DMS79 (cell line): ENCODE results near the gene CDKAL1.
"Not testable (repeated sequence)": the region's sequence is repeated elsewhere in the genome, so short reads cannot be mapped to it uniquely, and the experiment has no call there.

Experiments used
- DNase-seq: peaks from one replicate; lab custom pipeline; 2025; lab: John Stamatoyannopoulos, UW

CDKAL1 gene

GRCh38 chr6:21026576-21027273 lies 492.5 kb downstream of the CDKAL1 start:
- no peak for DNase-seq

GRCh38 chr6:21027507-21027906 lies 493.2 kb downstream of the CDKAL1 start:
- DNase-seq: no peak

- DNase-seq: no peak
Measured at GRCh38 chr6:21031182-21031581, 496.9 kb downstream of the CDKAL1 start.

- no peak for DNase-seq
Measured at GRCh38 chr6:21033084-21033483, 498.8 kb downstream of the CDKAL1 start.

- DNase-seq: no peak
Measured at GRCh38 chr6:21033575-21034026, 499.3 kb downstream of the CDKAL1 start.

- no peak for DNase-seq
Measured at GRCh38 chr6:21034345-21034744, 500.1 kb downstream of the CDKAL1 start.

GRCh38 chr6:21037453-21037852 lies 503.2 kb downstream of the CDKAL1 start:
- no peak for DNase-seq

- DNase-seq: no peak
Measured at GRCh38 chr6:21039926-21040325, 505.7 kb downstream of the CDKAL1 start.

- no peak for DNase-seq
Measured at GRCh38 chr6:21045135-21045700, 511.0 kb downstream of the CDKAL1 start.

- DNase-seq: no peak
Measured at GRCh38 chr6:21046276-21046675, 512.0 kb downstream of the CDKAL1 start.

GRCh38 chr6:21048047-21048446 lies 513.8 kb downstream of the CDKAL1 start:
- DNase-seq: no peak

- DNase-seq: no peak
Measured at GRCh38 chr6:21049148-21049547, 514.9 kb downstream of the CDKAL1 start.

- no peak for DNase-seq
Measured at GRCh38 chr6:21049572-21049971, 515.3 kb downstream of the CDKAL1 start.

GRCh38 chr6:21050935-21051334 lies 516.7 kb downstream of the CDKAL1 start:
- DNase-seq: no peak

GRCh38 chr6:21051777-21052176 lies 517.5 kb downstream of the CDKAL1 start:
- no peak for DNase-seq

GRCh38 chr6:21053612-21054011 lies 519.4 kb downstream of the CDKAL1 start:
- no peak for DNase-seq

GRCh38 chr6:21055480-21055879 lies 521.2 kb downstream of the CDKAL1 start:
- not testable (repeated sequence) for DNase-seq

- DNase-seq: no peak
Measured at GRCh38 chr6:21061892-21062291, 527.6 kb downstream of the CDKAL1 start.

- DNase-seq: no peak
Measured at GRCh38 chr6:21064756-21065340, 530.6 kb downstream of the CDKAL1 start.

- no peak for DNase-seq
Measured at GRCh38 chr6:21067521-21067920, 533.3 kb downstream of the CDKAL1 start.

- DNase-seq: no peak
Measured at GRCh38 chr6:21070620-21071019, 536.4 kb downstream of the CDKAL1 start.

GRCh38 chr6:21071780-21072468 lies 537.7 kb downstream of the CDKAL1 start:
- DNase-seq: no peak

GRCh38 chr6:21073318-21073839 lies 539.1 kb downstream of the CDKAL1 start:
- DNase-seq: no peak
